Stimulated activated CD8-positive, alpha-beta memory T cell treated with anti-CD3 and anti-CD28 coated beads, Interleukin-4, amount 100 ng/mL, for 1 hour (primary cell): Measurements from ENCODE around the gene TAF1C.
A peak's percentile ranks its signal among the peaks of the same experiment; 100 is the strongest.
"Not testable (repeated sequence)": the region's sequence is repeated elsewhere in the genome, so short reads cannot be mapped to it uniquely, and the experiment has no call there.

ENCODE experiments used
- DNase-seq, 2 donors: peaks; one replicate each; pipeline ENCODE4 v3.0.0-alpha.2; 2020; ENCODE audit warnings: low read depth in 2 of 2, low spot score in 1 of 2

The TAF1C gene, protein sequence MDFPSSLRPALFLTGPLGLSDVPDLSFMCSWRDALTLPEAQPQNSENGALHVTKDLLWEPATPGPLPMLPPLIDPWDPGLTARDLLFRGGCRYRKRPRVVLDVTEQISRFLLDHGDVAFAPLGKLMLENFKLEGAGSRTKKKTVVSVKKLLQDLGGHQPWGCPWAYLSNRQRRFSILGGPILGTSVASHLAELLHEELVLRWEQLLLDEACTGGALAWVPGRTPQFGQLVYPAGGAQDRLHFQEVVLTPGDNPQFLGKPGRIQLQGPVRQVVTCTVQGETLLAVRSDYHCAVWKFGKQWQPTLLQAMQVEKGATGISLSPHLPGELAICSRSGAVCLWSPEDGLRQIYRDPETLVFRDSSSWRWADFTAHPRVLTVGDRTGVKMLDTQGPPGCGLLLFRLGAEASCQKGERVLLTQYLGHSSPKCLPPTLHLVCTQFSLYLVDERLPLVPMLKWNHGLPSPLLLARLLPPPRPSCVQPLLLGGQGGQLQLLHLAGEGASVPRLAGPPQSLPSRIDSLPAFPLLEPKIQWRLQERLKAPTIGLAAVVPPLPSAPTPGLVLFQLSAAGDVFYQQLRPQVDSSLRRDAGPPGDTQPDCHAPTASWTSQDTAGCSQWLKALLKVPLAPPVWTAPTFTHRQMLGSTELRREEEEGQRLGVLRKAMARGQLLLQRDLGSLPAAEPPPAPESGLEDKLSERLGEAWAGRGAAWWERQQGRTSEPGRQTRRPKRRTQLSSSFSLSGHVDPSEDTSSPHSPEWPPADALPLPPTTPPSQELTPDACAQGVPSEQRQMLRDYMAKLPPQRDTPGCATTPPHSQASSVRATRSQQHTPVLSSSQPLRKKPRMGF

GRCh38 chr16:84186685-84187437, at the start of gene TAF1C:
Gene TAF1C, minus strand, starts transcription at chr16:84187057. Its CDS starts 2,069 bp downstream, at chr16:84184988.
- peak; percentile 74 to 79 for DNase-seq

GRCh38 chr16:84234321-84235241, 47.7 kb upstream of the TAF1C start:
- no peak for DNase-seq

GRCh38 chr16:84233748-84234147, 46.9 kb upstream of the TAF1C start:
- no peak for DNase-seq

DNA sequence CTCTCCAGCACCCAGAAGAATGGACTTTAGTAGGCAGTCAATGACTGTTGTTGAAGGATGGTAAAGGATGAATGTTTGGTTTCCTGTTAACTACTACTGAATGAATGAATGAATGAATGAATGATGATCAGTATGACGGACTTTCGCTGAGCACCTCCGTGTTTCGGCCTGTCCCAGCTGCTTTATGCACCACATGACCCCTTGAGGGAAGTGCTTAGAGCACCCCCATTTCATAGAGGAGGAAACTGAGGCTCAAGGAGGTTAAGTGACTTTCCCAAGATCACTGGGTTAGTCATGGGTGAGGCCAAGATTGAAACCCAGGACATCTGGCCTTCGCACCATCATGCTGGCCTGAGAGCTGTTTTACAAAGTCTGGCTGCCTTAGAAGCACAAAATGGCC, 46.1 kb upstream of the TAF1C start:
- no peak for DNase-seq

- no peak for DNase-seq
These were observed 45.2 kb upstream of the TAF1C start for GRCh38 chr16:84232060-84232459.

- no peak for DNase-seq
These were observed 42.6 kb upstream of the TAF1C start for GRCh38 chr16:84229471-84229870.

- DNase-seq = no peak
These were observed 41.5 kb upstream of the TAF1C start for GRCh38 chr16:84228256-84228838.

DNA sequence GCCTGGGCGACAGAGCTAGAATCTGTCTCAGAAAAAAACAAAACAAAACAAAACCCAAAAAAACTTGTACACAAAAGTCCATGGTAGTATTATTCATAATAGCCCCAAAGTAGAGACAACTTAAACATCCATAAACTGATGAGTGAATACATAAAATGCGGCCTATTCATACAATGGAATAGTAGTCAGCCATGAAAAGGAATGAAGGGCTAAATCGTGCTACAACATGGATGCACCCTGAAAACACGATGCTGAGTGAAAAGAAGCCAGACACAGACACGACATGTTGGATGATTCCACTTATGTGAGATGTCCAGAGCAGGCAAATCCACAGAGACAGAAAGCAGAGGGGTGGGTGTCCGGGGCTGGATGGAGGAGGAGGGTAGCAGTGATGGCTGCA, 40.7 kb upstream of the TAF1C start:
- DNase-seq = no peak

DNA sequence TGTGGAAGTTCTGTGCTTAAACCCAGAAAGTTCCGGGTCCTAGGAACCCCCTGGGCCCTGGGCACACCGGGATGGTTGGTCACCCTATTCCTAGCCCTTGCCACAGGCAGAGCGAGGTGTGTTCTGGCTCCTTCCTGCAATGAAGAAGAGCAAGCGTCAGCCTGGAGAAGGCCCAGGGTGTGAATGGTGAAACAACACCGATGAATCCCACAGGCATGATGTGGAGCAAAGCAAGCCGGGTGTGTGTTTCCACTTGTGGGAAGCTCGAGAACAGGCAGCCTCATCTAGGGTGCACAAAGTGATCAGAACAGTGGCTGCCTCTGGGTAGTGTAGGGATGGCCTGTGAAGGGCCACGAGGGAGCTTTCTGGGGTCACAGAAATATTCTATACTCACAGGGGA, 39.2 kb upstream of the TAF1C start:
- DNase-seq = no peak

GRCh38 chr16:84225571-84225970, 38.7 kb upstream of the TAF1C start:
- DNase-seq = no peak

GRCh38 chr16:84225126-84225525, 38.3 kb upstream of the TAF1C start:
- DNase-seq = no peak

DNA sequence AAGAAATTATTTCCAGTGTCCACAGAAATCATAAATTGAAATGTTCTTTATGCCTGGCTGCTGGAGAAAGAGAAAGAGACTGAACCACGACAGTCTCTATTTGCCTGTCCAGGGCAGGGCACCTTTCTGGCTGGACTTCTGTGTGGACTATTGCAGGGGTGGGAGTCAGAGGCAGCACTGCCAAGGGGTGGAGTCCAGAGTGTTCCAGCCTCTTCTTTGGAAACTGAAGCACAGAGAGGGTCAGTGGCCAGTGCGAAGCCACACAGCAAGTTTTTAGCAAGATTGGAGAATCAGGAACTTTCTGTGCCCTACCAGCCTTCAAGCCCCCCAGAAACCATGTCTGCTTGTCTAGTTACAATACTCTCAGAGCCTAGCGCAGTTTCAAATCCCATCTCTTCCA, 37.7 kb upstream of the TAF1C start:
- no peak for DNase-seq

DNA sequence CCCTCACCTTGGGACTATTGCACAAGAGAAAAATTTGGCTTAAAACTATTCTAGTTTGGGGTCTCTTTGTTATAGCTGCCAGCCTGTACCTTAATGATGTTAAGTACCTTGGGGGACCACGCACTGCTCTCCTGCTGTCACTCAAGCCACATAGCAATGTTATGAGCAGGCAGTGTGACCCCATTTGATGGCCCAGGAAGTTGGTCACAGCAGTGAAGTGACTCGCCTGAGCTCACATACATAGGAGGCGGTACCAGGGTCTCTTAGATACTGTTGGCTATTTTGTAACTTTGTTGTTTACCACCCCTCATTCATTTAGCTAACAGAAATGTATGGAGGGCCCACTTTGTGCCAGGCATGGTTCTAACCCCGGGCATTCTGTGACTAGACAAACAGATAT, 36.6 kb upstream of the TAF1C start:
- no peak for DNase-seq

DNA sequence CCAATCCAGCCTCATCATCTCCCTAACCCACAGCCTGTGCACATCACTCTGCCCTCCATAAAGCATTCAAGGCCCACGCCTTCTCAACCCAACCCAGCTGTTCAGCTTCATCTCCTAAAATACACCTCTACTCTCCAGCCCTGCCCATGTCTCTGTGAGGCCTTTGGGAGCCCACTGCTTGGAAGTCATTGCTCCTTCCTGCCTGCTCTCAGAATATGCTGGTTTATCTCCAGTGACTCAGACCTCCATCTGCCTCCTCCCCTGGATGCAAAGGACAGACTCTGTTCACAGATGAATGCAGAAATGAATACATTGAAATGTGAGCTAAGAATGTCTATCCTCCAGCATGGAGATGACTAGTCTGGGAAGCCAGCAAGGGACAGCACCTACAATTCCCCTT, 34.0 kb upstream of the TAF1C start:
- no peak for DNase-seq

GRCh38 chr16:84218956-84219355, 32.1 kb upstream of the TAF1C start:
- no peak for DNase-seq

DNA sequence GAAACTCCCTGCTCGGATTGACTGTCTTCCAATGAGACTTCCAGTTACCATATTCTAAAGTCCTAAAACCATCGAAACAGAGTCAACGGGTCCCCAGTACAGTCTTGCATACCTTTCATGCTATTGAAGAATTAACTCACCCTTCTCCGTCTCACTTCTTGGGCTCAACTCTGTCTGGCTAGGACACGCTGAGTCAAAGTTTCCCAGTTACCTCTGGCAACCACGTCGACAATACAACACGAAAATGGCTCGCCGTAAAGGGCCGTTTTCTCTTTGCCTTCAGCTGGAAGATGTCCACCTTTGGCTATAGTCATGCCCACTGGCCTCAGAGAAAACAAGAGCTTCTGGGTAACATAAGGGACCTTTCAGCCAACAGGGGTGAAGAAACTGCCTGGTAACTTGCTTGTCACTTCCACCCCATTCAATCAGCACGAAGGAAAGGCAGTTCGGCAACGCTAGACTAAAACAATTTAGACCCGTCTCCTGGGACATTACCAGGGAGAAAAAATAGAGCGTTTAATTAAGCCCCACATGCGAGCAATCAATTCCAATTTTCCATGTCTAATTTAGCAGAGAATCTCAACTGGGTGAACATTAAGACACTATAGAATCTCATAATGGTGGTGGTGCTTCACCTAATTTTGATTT, 31.4 kb upstream of the TAF1C start:
- no peak for DNase-seq

DNA sequence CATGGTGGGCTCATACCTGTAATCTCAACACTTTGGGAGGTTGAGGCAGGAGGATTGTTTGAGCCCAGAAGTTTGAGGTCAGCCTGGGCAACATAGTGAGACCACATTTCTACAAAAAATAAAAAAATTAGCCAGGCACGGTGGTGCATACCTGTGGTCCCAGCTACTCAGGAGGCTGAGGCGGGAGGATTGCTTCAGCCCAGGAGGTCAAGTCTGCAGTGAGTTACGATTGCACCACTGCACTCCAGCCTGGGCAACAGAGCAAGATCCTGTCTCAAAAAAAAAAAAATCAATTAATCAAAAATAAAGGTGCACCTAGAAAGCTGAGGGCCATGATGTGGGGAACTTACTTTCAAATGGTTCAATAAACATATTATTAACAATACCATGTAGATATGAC, 29.3 kb upstream of the TAF1C start:
- DNase-seq = not testable (repeated sequence)

DNA sequence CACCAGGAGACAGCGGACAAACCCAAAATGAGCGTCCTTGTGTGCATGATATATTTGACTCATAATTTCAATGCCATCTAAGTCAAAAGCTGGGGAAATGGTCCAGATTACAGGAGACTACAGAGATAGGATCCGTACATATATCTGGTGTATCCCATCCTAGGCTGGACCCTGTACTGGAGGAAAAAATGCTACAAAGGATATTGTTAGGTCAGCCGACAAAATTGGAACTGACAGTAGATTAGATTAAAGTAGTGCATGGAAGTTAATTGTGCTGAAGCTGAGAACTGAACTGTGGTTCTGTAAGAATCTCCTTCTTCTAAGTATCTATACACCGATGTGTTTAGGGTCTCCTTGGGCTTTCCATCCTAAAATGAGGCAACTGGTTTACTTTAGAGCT, 28.7 kb upstream of the TAF1C start:
- DNase-seq = no peak

- DNase-seq = no peak
These were observed 27.7 kb upstream of the TAF1C start for GRCh38 chr16:84214451-84215066.
